Endothelial cell of umbilical vein (primary cell): ENCODE data around the gene ASAP2. TPM values are rescaled to one million over a fixed set of nuclear protein-coding genes. Genes with fewer than 3 reads are reported as not detected.

Source experiments
- BruUV-seq: library from RNA; stranded (reverse); fragments of 400-500 nt; replicated peaks from 2 replicates; lab custom pipeline; 2021; lab: Mats Ljungman, UMichigan
- CTCF ChIA-PET: fragments of 300-600, 350-600 bp; sonication (Branson Sonifier 250); formaldehyde crosslinking; loops from one replicate; lab custom pipeline; 2021; ENCODE audit warnings: antibody characterized with exemption, inconsistent platforms; lab: Charles Lee
- POLR2A ChIA-PET: fragments of 300-600, 350-600 bp; sonication (Branson Sonifier 250); formaldehyde crosslinking; loops from one replicate; lab custom pipeline; 2021; ENCODE audit warnings: antibody characterized with exemption, inconsistent platforms; lab: Charles Lee
- DNase-seq: peaks from one replicate; pipeline ENCODE4 v3.0.0-alpha.2; 2011; ENCODE audit warnings: low read depth, low spot score
- FAIRE-seq: peaks from 2 replicates; lab custom pipeline; 2011; peaks lifted over from hg19 to GRCh38; lab: Jason Lieb, UNC
- H2AFZ ChIP-seq: 2 replicates; pipeline ENCODE4 v1.6.0; 2012; ENCODE audit warnings: low read depth, low read length, control low read depth, inconsistent platforms
- H3K27ac ChIP-seq: 2 replicates; pipeline ENCODE4 v1.5.1; 2011; ENCODE audit warnings: low read depth, mild to moderate bottlenecking, control low read depth, low read length, moderate library complexity; ENCODE audit not compliant: insufficient read depth
- H3K27me3 ChIP-seq, 2 experiments: 2 replicates each; pipeline versions ENCODE4 v1.6.0 to v1.6.1; 2011; ENCODE audit warnings: low read length in 2 of 2, mixed read lengths in 1 of 2; ENCODE audit not compliant: control insufficient read depth in 2 of 2, insufficient read depth in 2 of 2
- H3K36me3 ChIP-seq, 2 experiments: 2 replicates in 1 of 2; 3 replicates in 1 of 2; pipeline ENCODE4 v1.5.1; 2011; ENCODE audit warnings: low read length in 2 of 2, mild to moderate bottlenecking in 1 of 2, moderate library complexity in 1 of 2; ENCODE audit not compliant: control insufficient read depth in 2 of 2, insufficient read depth in 2 of 2; ENCODE audit errors: extremely low read depth in 1 of 2
- H3K4me1 ChIP-seq: 3 replicates; pipeline ENCODE4 v1.5.1; 2011; ENCODE audit warnings: mild to moderate bottlenecking, low read length; ENCODE audit not compliant: control insufficient read depth, insufficient read depth; ENCODE audit errors: extremely low read depth
- H3K4me2 ChIP-seq: 2 replicates; pipeline ENCODE4 v1.6.1; 2011; ENCODE audit warnings: low read length, control low read depth, mixed read lengths; ENCODE audit not compliant: insufficient read depth
- H3K4me3 ChIP-seq, 3 experiments: fragments of 200-600 bp in 1 of 3; sonication (generic), shearing (Covaris generic) in 1 of 3; replicated peaks in 1 of 3; 2 replicates each; pipeline ENCODE4 v1.5.1; 2011 to 2016; ENCODE audit warnings: control low read depth in 3 of 3, low read length in 3 of 3, mild to moderate bottlenecking in 2 of 3, inconsistent platforms in 1 of 3, low read depth in 1 of 3, moderate library complexity in 1 of 3; ENCODE audit not compliant: insufficient read depth in 1 of 3
- H3K79me2 ChIP-seq: 2 replicates; pipeline ENCODE4 v1.6.0; 2012; ENCODE audit warnings: low read length, inconsistent platforms; ENCODE audit not compliant: control insufficient read depth, insufficient read depth
- H3K9ac ChIP-seq: replicated peaks from 2 replicates; pipeline ENCODE3; 2011; ENCODE audit warnings: low read length, control low read depth; ENCODE audit not compliant: insufficient read depth; ENCODE audit errors: extremely low read depth
- H3K9me1 ChIP-seq: replicated peaks from 3 replicates; pipeline ENCODE4 v1.6.0; 2011; ENCODE audit warnings: mild to moderate bottlenecking, low read length; ENCODE audit not compliant: control insufficient read depth, insufficient read depth; ENCODE audit errors: extremely low read depth
- H3K9me3 ChIP-seq: replicated peaks from 2 replicates; pipeline ENCODE4 v1.5.1; 2012; ENCODE audit warnings: low read length, inconsistent platforms; ENCODE audit not compliant: control insufficient read depth, insufficient read depth
- H4K20me1 ChIP-seq: replicated peaks from 2 replicates; pipeline ENCODE3; 2011; ENCODE audit warnings: mild to moderate bottlenecking, low read length; ENCODE audit not compliant: control insufficient read depth, insufficient read depth; ENCODE audit errors: extremely low read depth
- CTCF ChIP-seq, 2 donors: IDR thresholded peaks; 1 replicate in 1 of 2; 2 replicates in 1 of 2; pipeline ENCODE4 v1.5.1; 2011; ENCODE audit warnings: low read length in 2 of 2, mild to moderate bottlenecking in 2 of 2, moderate library complexity in 2 of 2, control low read depth in 1 of 2, inconsistent platforms in 1 of 2, low read depth in 1 of 2; ENCODE audit not compliant: insufficient read depth in 1 of 2; ENCODE audit errors: extremely low read depth in 1 of 2
- EZH2 ChIP-seq: IDR thresholded peaks from 2 replicates; pipeline ENCODE4 v1.6.1; 2012; ENCODE audit warnings: borderline replicate concordance, low read depth, mild to moderate bottlenecking, moderate library complexity, low read length, inconsistent platforms; ENCODE audit not compliant: severe bottlenecking
- FOS ChIP-seq: IDR thresholded peaks from 2 replicates; pipeline ENCODE4 v1.6.1; 2011; ENCODE audit warnings: mild to moderate bottlenecking, low read length, moderate library complexity, borderline replicate concordance; ENCODE audit not compliant: insufficient read depth
- GATA2 ChIP-seq: IDR thresholded peaks from 2 replicates; pipeline ENCODE4 v1.7.0; 2011; ENCODE audit warnings: low read depth, mild to moderate bottlenecking, moderate library complexity, mixed read lengths, low read length; ENCODE audit not compliant: insufficient read length, insufficient read depth
- JUN ChIP-seq: IDR thresholded peaks from 2 replicates; pipeline ENCODE4 v1.6.1; 2011; ENCODE audit warnings: borderline replicate concordance, low read depth; ENCODE audit not compliant: insufficient read length, insufficient read depth
- MAX ChIP-seq: IDR thresholded peaks from 2 replicates; pipeline ENCODE4 v1.6.1; 2011; ENCODE audit not compliant: insufficient read depth, insufficient read length
- MYC ChIP-seq: IDR thresholded peaks from one replicate; pipeline ENCODE4 v1.6.1; 2011; ENCODE audit warnings: mild to moderate bottlenecking, low read depth, low read length
- POLR2A ChIP-seq: IDR thresholded peaks from 2 replicates; pipeline ENCODE4 v1.6.1; 2012; ENCODE audit warnings: low read depth, mild to moderate bottlenecking, control low read depth, low read length
- POLR2AphosphoS5 ChIP-seq: IDR thresholded peaks from 2 replicates; pipeline ENCODE4 v1.6.1; 2012; ENCODE audit warnings: low read depth, mild to moderate bottlenecking, control low read depth, low read length, moderate library complexity; ENCODE audit not compliant: insufficient read depth
- dilution Hi-C: fragments of 300-500 bp; cut with MboI; formaldehyde crosslinking; loops from one replicate; pipeline ENCODE4 v1.15.0; 2019; ENCODE audit warnings: low sequenced_read_pairs; ENCODE audit not compliant: extremely low pct_ligation_motif_present
- intact Hi-C: fragments of 100-400 bp; cut with micrococcal nuclease; formaldehyde crosslinking; loops from one replicate; pipeline ENCODE4 v1.10.0; 2022
- polyA plus RNA-seq, 4 experiments: library from polyadenylated mRNA; depleted of rRNA in 3 of 4; stranded (reverse) in 3 of 4; unstranded in 1 of 4; fragments of >200 nt; gene quantifications; 2 replicates each; pipeline versions ENCODE4 v1.2.1 to v1.2.3, GENCODE V29; 2011 to 2012; ENCODE audit warnings: missing spikeins in 1 of 4
- total RNA-seq: library from RNA; stranded (reverse); gene quantifications from 2 replicates; pipeline ENCODE4 v1.2.3, GENCODE V29; 2021

The ASAP2 gene
- total and polyA plus RNA-seq, 2 donors (not counting 3 experiments of a cell fraction or from before 2014, with no cell fraction given): 31.1 to 79.2 TPM

GRCh38 chr2:9275399-9275798 is 68.8 kb downstream of the ASAP2 start:
- H3K4me2 ChIP-seq: peak overlapping the region; percentile 9
- POLR2A ChIA-PET: no interaction called here
- H3K9ac ChIP-seq: no peak overlapping the region
- CTCF ChIA-PET: interaction anchor here (0.9 to 1.9 kb wide), 2 partner anchors 14 to 26 kb away, joined by 3 to 6 read pairs; no protein-coding TSS in a partner anchor
- DNase-seq (no peak), FAIRE-seq (no peak)
- peaks cover 82% of the 10 kb centered on the region for H3K79me2 ChIP-seq
- H3K4me3 ChIP-seq: no peak overlapping the region
- no peaks in the 10 kb centered on the region for H3K9me3 ChIP-seq
- H2AFZ ChIP-seq: no peak overlapping the region
- TF ChIP-seq GATA2: no peak
- TF ChIP-seq POLR2A: no peak
- no peak for TF ChIP-seq FOS
- no peak for TF ChIP-seq JUN
- no peak for TF ChIP-seq MAX
- no peak for TF ChIP-seq EZH2
- TF ChIP-seq CTCF (IDR thresholded peaks at IDR 0.05; ENCODE audit: extremely low read depth in 1 of 2, insufficient read depth in 1 of 2, low read depth in 1 of 2, low read length in 2 of 2): no peak
- TF ChIP-seq MYC: no peak
- no peak for TF ChIP-seq POLR2AphosphoS5
- dilution Hi-C loops (no loop called here), intact Hi-C loops (no loop called here)
- no peaks in the 10 kb centered on the region for H3K9me1 ChIP-seq
- peaks cover 0 to 9% of the 10 kb centered on the region in 2 experiments for H3K36me3 ChIP-seq
- no peaks in the 10 kb centered on the region for H4K20me1 ChIP-seq
- no TSS peak for BruUV-seq
- peaks cover 23% of the 10 kb centered on the region for H3K4me1 ChIP-seq
- peak overlapping the region; percentile 44 for H3K27ac ChIP-seq
- H3K27me3 ChIP-seq: no peaks in the 10 kb centered on the region
